Measurements from ENCODE around the gene SERGEF.

The SERGEF gene

DNA sequence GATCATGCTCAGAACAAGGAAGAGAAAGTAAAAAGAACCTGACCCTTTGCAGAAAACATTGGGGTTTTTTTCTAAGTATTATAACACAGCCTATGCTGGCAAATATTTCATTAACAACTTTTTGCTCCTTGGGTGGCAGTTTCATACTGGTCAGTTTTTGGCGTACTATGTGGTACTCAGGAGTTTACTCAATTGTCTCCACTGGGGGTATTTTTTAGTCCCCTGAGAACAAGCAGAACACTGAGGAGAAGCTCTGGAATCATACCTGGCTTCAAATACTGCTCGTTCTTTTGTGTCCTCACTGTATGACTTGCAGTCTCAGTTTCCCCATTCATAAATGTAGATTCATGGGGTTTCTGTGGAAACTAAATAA is 90.4 kb downstream of the SERGEF start:
- TF ChIP-seq, protein P1, sequence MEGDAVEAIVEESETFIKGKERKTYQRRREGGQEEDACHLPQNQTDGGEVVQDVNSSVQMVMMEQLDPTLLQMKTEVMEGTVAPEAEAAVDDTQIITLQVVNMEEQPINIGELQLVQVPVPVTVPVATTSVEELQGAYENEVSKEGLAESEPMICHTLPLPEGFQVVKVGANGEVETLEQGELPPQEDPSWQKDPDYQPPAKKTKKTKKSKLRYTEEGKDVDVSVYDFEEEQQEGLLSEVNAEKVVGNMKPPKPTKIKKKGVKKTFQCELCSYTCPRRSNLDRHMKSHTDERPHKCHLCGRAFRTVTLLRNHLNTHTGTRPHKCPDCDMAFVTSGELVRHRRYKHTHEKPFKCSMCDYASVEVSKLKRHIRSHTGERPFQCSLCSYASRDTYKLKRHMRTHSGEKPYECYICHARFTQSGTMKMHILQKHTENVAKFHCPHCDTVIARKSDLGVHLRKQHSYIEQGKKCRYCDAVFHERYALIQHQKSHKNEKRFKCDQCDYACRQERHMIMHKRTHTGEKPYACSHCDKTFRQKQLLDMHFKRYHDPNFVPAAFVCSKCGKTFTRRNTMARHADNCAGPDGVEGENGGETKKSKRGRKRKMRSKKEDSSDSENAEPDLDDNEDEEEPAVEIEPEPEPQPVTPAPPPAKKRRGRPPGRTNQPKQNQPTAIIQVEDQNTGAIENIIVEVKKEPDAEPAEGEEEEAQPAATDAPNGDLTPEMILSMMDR (IDR thresholded peaks at IDR 0.05; ENCODE audit: low read depth, low read length, missing control alignments) = no peak
- H3K4me3 ChIP-seq (ENCODE audit: low read depth, low read length) = no peak overlapping the region
- DNase-seq (ENCODE audit: low read depth) = no peak
- in situ Hi-C loops (cut with HindIII; ENCODE audit: low sequenced_read_pairs) = no loop called here

DNA sequence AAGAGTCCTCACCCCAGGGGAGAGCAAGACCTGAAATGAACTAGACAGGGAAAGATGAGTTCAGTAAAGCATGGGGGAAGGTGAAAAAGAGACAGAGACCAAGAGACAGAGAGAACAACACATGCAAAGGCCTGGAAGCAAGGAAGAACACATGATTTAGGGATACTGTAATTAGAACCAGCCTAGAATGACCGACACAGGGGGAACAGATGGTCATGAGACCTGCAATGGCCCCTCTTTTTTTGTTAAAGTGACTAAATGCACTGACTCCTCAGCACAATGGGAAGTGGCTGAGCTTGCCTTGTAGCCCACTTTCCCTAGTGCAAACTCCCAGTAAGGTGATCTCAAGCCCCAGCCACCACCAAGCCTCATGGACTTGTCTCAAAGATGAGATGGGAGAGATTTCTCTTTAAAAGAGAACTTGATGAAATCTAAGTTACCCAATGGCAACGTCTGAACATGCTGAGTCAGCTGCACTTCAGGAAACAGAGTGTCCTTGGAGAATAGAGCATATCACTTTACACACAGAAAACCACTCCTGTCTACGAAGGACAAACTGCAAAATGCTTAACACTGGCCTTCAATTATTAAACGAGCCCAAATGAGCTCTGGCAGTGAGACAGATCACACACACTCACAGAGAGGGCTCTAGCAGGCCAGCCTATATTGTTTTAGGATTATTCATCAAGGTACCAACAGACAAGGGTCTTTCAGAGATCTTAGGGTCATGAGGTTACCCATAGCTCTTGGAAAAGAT is 91.0 kb downstream of the SERGEF start:
- TF ChIP-seq, protein P1 (IDR thresholded peaks at IDR 0.05; ENCODE audit: low read depth, low read length, missing control alignments) = no peak
- H3K4me3 ChIP-seq (ENCODE audit: low read depth, low read length) = no peak overlapping the region
- no peak for DNase-seq (ENCODE audit: low read depth)
- in situ Hi-C loops (cut with HindIII; ENCODE audit: low sequenced_read_pairs) = no loop called here

DNA sequence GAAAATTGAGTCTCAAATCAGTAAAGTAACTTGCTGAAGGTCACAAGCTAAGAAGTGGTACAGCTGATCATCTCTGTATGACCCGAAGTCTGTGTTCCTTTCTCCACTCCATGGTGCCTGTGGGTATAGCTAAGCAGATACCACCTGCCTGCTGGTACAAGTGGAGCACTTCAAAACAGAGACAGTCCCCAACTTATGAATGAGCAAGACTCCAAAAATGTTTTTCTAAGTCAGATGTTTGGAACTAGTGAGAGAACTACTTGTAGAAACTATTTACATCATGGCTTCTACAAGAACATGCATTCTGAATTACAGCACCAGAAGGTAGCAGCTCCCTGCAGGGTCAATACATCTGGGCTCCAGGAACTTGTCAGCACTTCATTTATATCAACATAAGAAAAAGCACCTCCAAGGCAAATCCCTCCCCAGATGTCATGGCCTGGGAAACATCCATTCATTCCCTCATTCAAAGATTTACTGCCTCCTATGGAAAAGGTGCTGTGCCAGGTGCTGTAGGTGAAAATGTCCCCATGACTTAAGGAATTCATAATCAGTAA is 94.7 kb downstream of the SERGEF start:
- H3K4me3 ChIP-seq (ENCODE audit: low read depth, low read length) = no peak overlapping the region
- TF ChIP-seq, protein P1 (IDR thresholded peaks at IDR 0.05; ENCODE audit: low read depth, low read length, missing control alignments) = no peak
- no peak for DNase-seq (ENCODE audit: low read depth)
- in situ Hi-C loops (cut with HindIII; ENCODE audit: low sequenced_read_pairs) = no loop called here

DNA sequence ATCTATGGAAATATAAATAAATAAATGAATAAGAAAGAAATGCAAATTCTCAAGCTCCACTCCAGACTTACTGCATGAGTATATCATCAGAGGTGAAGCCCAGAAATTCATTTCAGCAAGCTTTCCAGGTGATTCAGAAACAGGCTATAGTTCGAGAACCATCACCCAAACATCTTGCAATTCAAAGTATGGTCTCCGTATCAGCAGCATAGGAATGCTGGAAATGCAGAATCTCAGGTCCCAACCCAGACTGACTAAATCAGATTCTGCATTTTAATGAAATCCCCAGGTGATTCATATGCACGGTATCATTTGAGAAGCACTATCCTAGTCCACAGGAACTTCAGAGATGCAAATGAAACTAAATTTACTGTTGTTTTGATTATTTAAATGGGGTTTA is 95.3 kb downstream of the SERGEF start:
- H3K4me3 ChIP-seq (ENCODE audit: low read depth, low read length) = no peak overlapping the region
- TF ChIP-seq, protein P1 (IDR thresholded peaks at IDR 0.05; ENCODE audit: low read depth, low read length, missing control alignments) = no peak
- in situ Hi-C loops (cut with HindIII; ENCODE audit: low sequenced_read_pairs) = no loop called here
- DNase-seq (ENCODE audit: low read depth) = no peak

DNA sequence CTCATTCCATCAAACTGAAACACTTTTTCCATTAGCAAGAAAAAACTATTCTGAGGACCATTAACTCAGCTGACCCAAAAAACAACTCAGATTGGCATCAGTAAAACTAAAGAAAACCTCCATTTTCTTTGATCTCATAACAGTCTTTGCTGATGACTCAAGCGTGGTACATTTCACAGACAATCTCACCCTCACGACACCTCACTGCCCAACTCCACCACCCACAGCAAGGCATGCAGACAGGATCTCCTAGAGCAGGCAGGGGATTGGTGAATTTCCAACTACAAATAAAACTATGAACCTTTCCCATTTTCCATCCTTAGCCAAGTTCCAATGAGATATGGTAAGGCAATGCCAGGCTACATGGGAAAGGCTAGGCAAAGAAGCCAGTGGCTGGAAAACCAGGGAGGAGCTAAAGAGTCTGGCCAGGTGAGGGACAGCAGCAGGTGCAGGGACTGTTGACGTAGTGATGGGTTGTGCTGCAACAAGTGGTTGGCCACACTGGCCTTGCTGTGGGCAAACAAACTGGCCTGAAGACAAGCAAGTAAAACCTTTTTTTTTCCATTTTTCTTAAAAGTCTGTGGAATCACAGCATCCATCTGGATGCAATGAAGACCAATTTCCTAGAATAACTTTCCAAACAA is 97.2 kb downstream of the SERGEF start:
- TF ChIP-seq, protein P1 (IDR thresholded peaks at IDR 0.05; ENCODE audit: low read depth, low read length, missing control alignments) = no peak
- H3K4me3 ChIP-seq (ENCODE audit: low read depth, low read length) = no peak overlapping the region
- in situ Hi-C loops (cut with HindIII; ENCODE audit: low sequenced_read_pairs) = no loop called here
- no peak for DNase-seq (ENCODE audit: low read depth)

DNA sequence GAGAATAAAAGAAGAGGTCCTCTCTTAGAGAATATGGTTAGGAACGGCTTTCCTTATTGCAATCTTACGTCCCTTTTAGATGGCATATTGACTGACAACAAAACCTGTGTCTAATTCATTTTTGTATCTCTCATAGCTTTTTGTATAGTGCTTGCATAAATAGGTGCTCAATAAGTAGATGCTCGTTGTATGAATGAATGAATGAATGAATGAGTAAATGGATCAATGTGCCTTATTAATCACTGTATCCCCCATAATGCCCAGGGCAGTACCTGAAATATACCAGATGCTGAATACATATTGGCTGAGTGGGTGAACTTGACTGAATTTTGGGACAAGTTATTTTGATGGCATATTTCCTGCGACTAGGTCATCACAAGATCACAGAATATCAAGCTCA is 97.9 kb downstream of the SERGEF start:
- TF ChIP-seq, protein P1 (IDR thresholded peaks at IDR 0.05; ENCODE audit: low read depth, low read length, missing control alignments) = no peak
- in situ Hi-C loops (cut with HindIII; ENCODE audit: low sequenced_read_pairs) = no loop called here
- no peak for DNase-seq (ENCODE audit: low read depth)
- H3K4me3 ChIP-seq (ENCODE audit: low read depth, low read length) = no peak overlapping the region
